ENCODE data around the gene KLF13. TPM values are rescaled to one million over a fixed set of nuclear protein-coding genes. Genes with fewer than 3 reads are reported as not detected.

KLF13 gene
- total and polyA plus RNA-seq, 2 donors (not counting 1 experiment from before 2014, with no cell fraction given) = 65.5 to 140 TPM

- H3K27ac ChIP-seq (ENCODE audit: low read length in 2 of 2) = peak overlapping the region; percentile 3 to 89
- no peaks in the 10 kb centered on the region for H3K27me3 ChIP-seq (replicated peaks in 1 of 4; ENCODE audit: control extremely low read depth in 1 of 4, control insufficient read depth in 3 of 4, insufficient read depth in 4 of 4, low read length in 3 of 4)
- peak overlapping the region; percentile 95 for H3K4me3 Mint-ChIP-seq
- H4K20me1 ChIP-seq (ENCODE audit: control insufficient read depth, insufficient read depth, low read length, poor library complexity, severe bottlenecking) = peaks cover 6% of the 10 kb centered on the region
- H3K4me1 ChIP-seq (ENCODE audit: control insufficient read depth in 2 of 2, insufficient read depth in 2 of 2, low read length in 2 of 2) = peaks cover 33 to 44% of the 10 kb centered on the region in 2 donors
- no peaks in the 10 kb centered on the region for H3K9me3 Mint-ChIP-seq (ENCODE audit: insufficient read depth)
- CTCF ChIA-PET = interaction anchor here (0.7 to 5.2 kb wide), 11 partner anchors 12 to 310 kb away, joined by 3 to 70 read pairs (median 7); no protein-coding TSS in a partner anchor
- intact Hi-C loops (cut with micrococcal nuclease) = loop anchor here (2.0 to 10.0 kb wide), 3 partner anchors 95 to 699 kb away; partner anchors contain the start of genes ARHGAP11B and MTMR10
- TF ChIP-seq EZH2 (IDR thresholded peaks at IDR 0.05; ENCODE audit: borderline replicate concordance, insufficient read depth, low read depth, low read length, poor library complexity, severe bottlenecking) = no peak
- no peak for TF ChIP-seq CTCF (IDR thresholded peaks at IDR 0.05)
- no peak overlapping the region for H2AFZ ChIP-seq (ENCODE audit: insufficient read depth, low read depth, low read length, poor library complexity, severe bottlenecking)
- ATAC-seq (ENCODE audit: low read depth) (no peak), DNase-seq (no peak)
- H3K36me3 ChIP-seq (replicated peaks in 1 of 2; ENCODE audit: control extremely low read depth in 1 of 2, control insufficient read depth in 1 of 2, extremely low read depth in 1 of 2, insufficient read depth in 2 of 2, low read length in 1 of 2) = no peaks in the 10 kb centered on the region
- POLR2A ChIA-PET = interaction anchor here (7.0 kb wide), 1 partner anchor 59 kb away, joined by 137 read pairs; no protein-coding TSS in a partner anchor
- no peak overlapping the region for H3K9ac ChIP-seq (ENCODE audit: low read length)
- H3K27ac Mint-ChIP-seq = peak overlapping the region; percentile 99
- peaks cover 31% of the 10 kb centered on the region for H3K79me2 ChIP-seq (ENCODE audit: control insufficient read depth, insufficient read depth, low read length)
- H3K4me2 ChIP-seq (replicated peaks; ENCODE audit: low read depth, low read length, poor library complexity, severe bottlenecking) = peak overlapping the region; percentile 28
- peaks cover 47% of the 10 kb centered on the region for H3K4me1 Mint-ChIP-seq
- no peaks in the 10 kb centered on the region for H3K9me3 ChIP-seq (ENCODE audit: control extremely low read depth in 1 of 3, control insufficient read depth in 2 of 3, insufficient read depth in 1 of 3, low read length in 2 of 3)
- 77% methylated on average over 2 of the region's 3 CpGs for WGBS (ENCODE audit: insufficient coverage)
- no peaks in the 10 kb centered on the region for H3K27me3 Mint-ChIP-seq
- H3K4me3 ChIP-seq (ENCODE audit: control extremely low read depth in 1 of 5, extremely low read depth in 1 of 5, insufficient read depth in 1 of 5, low read depth in 2 of 5, low read length in 4 of 5) = no peak overlapping the region
Observed at GRCh38 chr15:31323627-31324026, 3.0 kb upstream of the KLF13 start.

GRCh38 chr15:31324186-31324585 is 2.4 kb upstream of the KLF13 start:
- ChIA-PET CTCF (interaction anchor here (0.7 to 5.2 kb wide), 12 partner anchors 13 to 310 kb away, joined by 3 to 70 read pairs (median 7); no protein-coding TSS in a partner anchor), POLR2A (interaction anchor here (0.6 to 7.0 kb wide), 4 partner anchors 8 to 96 kb away, joined by 3 to 137 read pairs (median 19); no protein-coding TSS in a partner anchor)
- H3K4me2 ChIP-seq (replicated peaks; ENCODE audit: low read depth, low read length, poor library complexity, severe bottlenecking) = peak overlapping the region; percentile 91

More at GRCh38 chr15:31324186-31324585, 2.4 kb upstream of the KLF13 start:
- Mint-ChIP-seq H3K4me3 (peak overlapping the region; percentile 95), H3K27me3 (no peaks in the 10 kb centered on the region), H3K9me3 (ENCODE audit: insufficient read depth) (no peaks in the 10 kb centered on the region), H3K4me1 (peaks cover 52% of the 10 kb centered on the region), H3K27ac (peak overlapping the region; percentile 99)
- peak overlapping the region; percentile 78 for H3K9ac ChIP-seq (ENCODE audit: low read length)
- H4K20me1 ChIP-seq (ENCODE audit: control insufficient read depth, insufficient read depth, low read length, poor library complexity, severe bottlenecking) = peaks cover 12% of the 10 kb centered on the region
- 56% methylated on average over 2 of the region's 5 CpGs for WGBS (ENCODE audit: insufficient coverage)
- peak overlapping the region; percentile 79 to 89 for H3K27ac ChIP-seq (ENCODE audit: low read length in 2 of 2)
- H3K36me3 ChIP-seq (replicated peaks in 1 of 2; ENCODE audit: control extremely low read depth in 1 of 2, control insufficient read depth in 1 of 2, extremely low read depth in 1 of 2, insufficient read depth in 2 of 2, low read length in 1 of 2) = no peaks in the 10 kb centered on the region
- H3K4me1 ChIP-seq (ENCODE audit: control insufficient read depth in 2 of 2, insufficient read depth in 2 of 2, low read length in 2 of 2) = peaks cover 36 to 48% of the 10 kb centered on the region in 2 donors
- H3K4me3 ChIP-seq (ENCODE audit: control extremely low read depth in 1 of 5, extremely low read depth in 1 of 5, insufficient read depth in 1 of 5, low read depth in 2 of 5, low read length in 4 of 5) = no peak overlapping the region
- no peaks in the 10 kb centered on the region for H3K9me3 ChIP-seq (ENCODE audit: control extremely low read depth in 1 of 3, control insufficient read depth in 2 of 3, insufficient read depth in 1 of 3, low read length in 2 of 3)
- DNase-seq (no peak), ATAC-seq (ENCODE audit: low read depth) (no peak)
- TF ChIP-seq EZH2 (IDR thresholded peaks at IDR 0.05; ENCODE audit: borderline replicate concordance, insufficient read depth, low read depth, low read length, poor library complexity, severe bottlenecking) (no peak), CTCF (IDR thresholded peaks at IDR 0.05) (no peak)
- H2AFZ ChIP-seq (ENCODE audit: insufficient read depth, low read depth, low read length, poor library complexity, severe bottlenecking) = no peak overlapping the region
- H3K27me3 ChIP-seq (replicated peaks in 1 of 4; ENCODE audit: control extremely low read depth in 1 of 4, control insufficient read depth in 3 of 4, insufficient read depth in 4 of 4, low read length in 3 of 4) = no peaks in the 10 kb centered on the region
- H3K79me2 ChIP-seq (ENCODE audit: control insufficient read depth, insufficient read depth, low read length) = peaks cover 37% of the 10 kb centered on the region
- intact Hi-C loops (cut with micrococcal nuclease) = loop anchor here (2.0 to 10.0 kb wide), 3 partner anchors 95 to 699 kb away; partner anchors contain the start of genes ARHGAP11B and MTMR10

Data from B cell (primary cell).